ENCODE data around the gene SPEF1. TPM values are rescaled to one million over a fixed set of nuclear protein-coding genes. Genes with fewer than 3 reads are reported as not detected.

Gene SPEF1
- total and polyA plus RNA-seq, 2 of the 13 experiments (the other 11 are each of a cell fraction or from before 2014, with no cell fraction given), result 0.11 to 0.27 TPM

GRCh38 chr20:3744806-3745685, 36.2 kb downstream of the SPEF1 start (continued):
- TF ChIP-seq ZNF280D (CRISPR knock-in tag; IDR thresholded peaks at IDR 0.05), result peak; percentile 68; the same call in 1 of the 2 replicates
- TF ChIP-seq MXD1 (CRISPR knock-in tag; IDR thresholded peaks at IDR 0.05), result no peak
- no peak for TF ChIP-seq ZNF460 (CRISPR knock-in tag; IDR thresholded peaks at IDR 0.05; ENCODE audit: borderline replicate concordance)
- TF ChIP-seq LCORL (IDR thresholded peaks at IDR 0.05), result no peak
- TF ChIP-seq LCORL (CRISPR knock-in tag; IDR thresholded peaks at IDR 0.05), result 0 out of 2 replicates have a peak, but pooled peaks have one; percentile 22
- TF ChIP-seq ZSCAN31 (CRISPR knock-in tag; IDR thresholded peaks at IDR 0.05; ENCODE audit: low read depth), result 0 out of 2 replicates have a peak, but pooled peaks have one; percentile 21
- TF ChIP-seq MAZ (IDR thresholded peaks at IDR 0.05; ENCODE audit: borderline replicate concordance, low read depth, low read length), result no peak
- no peak for TF ChIP-seq MAZ (CRISPR knock-in tag; IDR thresholded peaks at IDR 0.05; ENCODE audit: low read depth)
- no peak for TF ChIP-seq KLF15 (CRISPR knock-in tag; IDR thresholded peaks at IDR 0.05; ENCODE audit: borderline replicate concordance)
- TF ChIP-seq ZNF572 (CRISPR knock-in tag; IDR thresholded peaks at IDR 0.05), result no peak
- TF ChIP-seq SUZ12 (IDR thresholded peaks at IDR 0.05; ENCODE audit: low read depth, low read length), result no peak
- peak; percentile 20; the same call in 1 of the 2 replicates for TF ChIP-seq SP5 (CRISPR knock-in tag; IDR thresholded peaks at IDR 0.05; ENCODE audit: borderline replicate concordance, low read depth)
- 0 out of 2 replicates have a peak, but pooled peaks have one; percentile 15 for TF ChIP-seq YEATS4 (CRISPR knock-in tag; IDR thresholded peaks at IDR 0.05; ENCODE audit: borderline replicate concordance)
- TF ChIP-seq SALL1 (CRISPR knock-in tag; IDR thresholded peaks at IDR 0.05), result peak; percentile 6; the same call in 1 of the 2 replicates
- no peak for TF ChIP-seq WIZ (CRISPR knock-in tag; IDR thresholded peaks at IDR 0.05)
- TF ChIP-seq FLYWCH1 (CRISPR knock-in tag; IDR thresholded peaks at IDR 0.05), result no peak
- no peak for TF ChIP-seq TGIF2 (CRISPR knock-in tag; IDR thresholded peaks at IDR 0.05)
- peak; percentile 55; the same call in 1 of the 2 replicates for TF ChIP-seq ZFP91 (CRISPR knock-in tag; IDR thresholded peaks at IDR 0.05; ENCODE audit: borderline replicate concordance)
- TF ChIP-seq GABPB1 (CRISPR knock-in tag; IDR thresholded peaks at IDR 0.05), result peak; percentile 16; the same call in 1 of the 2 replicates
- no peak for TF ChIP-seq ZNF251 (CRISPR knock-in tag; IDR thresholded peaks at IDR 0.05)
- peak; percentile 13; the same call in 1 of the 2 replicates for TF ChIP-seq KDM2A (CRISPR knock-in tag; IDR thresholded peaks at IDR 0.05; ENCODE audit: borderline replicate concordance, low read depth)
- TF ChIP-seq BHLHE40 (IDR thresholded peaks at IDR 0.05; ENCODE audit: low read length), result 0 out of 2 replicates have a peak, but pooled peaks have one; percentile 22
- TF ChIP-seq ELF1 (CRISPR knock-in tag; IDR thresholded peaks at IDR 0.05), result no peak
- TF ChIP-seq NRL (CRISPR knock-in tag; IDR thresholded peaks at IDR 0.05; ENCODE audit: borderline replicate concordance), result no peak
